ENCODE measurements around the gene DIAPH3. TPM values are rescaled to one million over a fixed set of nuclear protein-coding genes. Genes with fewer than 3 reads are reported as not detected.

DIAPH3 gene
- polyA plus RNA-seq, 1 donor from 2014 or later = 0.37 TPM

DNA sequence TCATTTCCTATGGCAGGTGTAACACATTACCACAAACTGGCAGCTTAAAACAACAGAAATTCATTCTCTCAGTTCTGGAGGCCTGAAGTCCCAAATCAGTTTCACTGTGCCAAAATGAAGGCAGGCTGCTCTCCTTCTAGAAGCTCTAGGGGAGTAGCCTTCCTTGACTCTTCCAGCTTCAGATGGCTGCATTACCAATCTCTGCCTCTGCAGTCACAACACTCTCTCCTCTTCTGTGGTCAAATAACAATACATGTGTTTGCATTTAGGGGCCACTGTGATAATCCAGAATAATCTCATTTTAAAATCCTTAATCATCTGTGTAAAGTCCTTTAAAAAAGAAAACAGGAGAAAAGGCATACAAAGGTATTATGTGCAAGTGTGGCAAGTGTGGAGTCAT is 7.8 kb downstream of the DIAPH3 start:
- TF ChIP-seq EP300 (conservative IDR thresholded peaks at IDR 0.05; ENCODE audit: poor library complexity, severe bottlenecking) (no peak), POLR2AphosphoS5 (IDR thresholded peaks at IDR 0.05) (no peak), CTCF (IDR thresholded peaks at IDR 0.05; ENCODE audit: poor library complexity, severe bottlenecking) (no peak), EZH2 (IDR thresholded peaks at IDR 0.05; ENCODE audit: borderline replicate concordance, insufficient read depth, low read length, poor library complexity, severe bottlenecking) (no peak), SMC3 (conservative IDR thresholded peaks at IDR 0.05; ENCODE audit: poor library complexity) (no peak), MXI1 (conservative IDR thresholded peaks at IDR 0.05; ENCODE audit: poor library complexity, severe bottlenecking) (no peak), RAD21 (conservative IDR thresholded peaks at IDR 0.05) (no peak), TAF1 (IDR thresholded peaks at IDR 0.05; ENCODE audit: low read depth) (no peak)
- TF ChIP-seq, protein P1, sequence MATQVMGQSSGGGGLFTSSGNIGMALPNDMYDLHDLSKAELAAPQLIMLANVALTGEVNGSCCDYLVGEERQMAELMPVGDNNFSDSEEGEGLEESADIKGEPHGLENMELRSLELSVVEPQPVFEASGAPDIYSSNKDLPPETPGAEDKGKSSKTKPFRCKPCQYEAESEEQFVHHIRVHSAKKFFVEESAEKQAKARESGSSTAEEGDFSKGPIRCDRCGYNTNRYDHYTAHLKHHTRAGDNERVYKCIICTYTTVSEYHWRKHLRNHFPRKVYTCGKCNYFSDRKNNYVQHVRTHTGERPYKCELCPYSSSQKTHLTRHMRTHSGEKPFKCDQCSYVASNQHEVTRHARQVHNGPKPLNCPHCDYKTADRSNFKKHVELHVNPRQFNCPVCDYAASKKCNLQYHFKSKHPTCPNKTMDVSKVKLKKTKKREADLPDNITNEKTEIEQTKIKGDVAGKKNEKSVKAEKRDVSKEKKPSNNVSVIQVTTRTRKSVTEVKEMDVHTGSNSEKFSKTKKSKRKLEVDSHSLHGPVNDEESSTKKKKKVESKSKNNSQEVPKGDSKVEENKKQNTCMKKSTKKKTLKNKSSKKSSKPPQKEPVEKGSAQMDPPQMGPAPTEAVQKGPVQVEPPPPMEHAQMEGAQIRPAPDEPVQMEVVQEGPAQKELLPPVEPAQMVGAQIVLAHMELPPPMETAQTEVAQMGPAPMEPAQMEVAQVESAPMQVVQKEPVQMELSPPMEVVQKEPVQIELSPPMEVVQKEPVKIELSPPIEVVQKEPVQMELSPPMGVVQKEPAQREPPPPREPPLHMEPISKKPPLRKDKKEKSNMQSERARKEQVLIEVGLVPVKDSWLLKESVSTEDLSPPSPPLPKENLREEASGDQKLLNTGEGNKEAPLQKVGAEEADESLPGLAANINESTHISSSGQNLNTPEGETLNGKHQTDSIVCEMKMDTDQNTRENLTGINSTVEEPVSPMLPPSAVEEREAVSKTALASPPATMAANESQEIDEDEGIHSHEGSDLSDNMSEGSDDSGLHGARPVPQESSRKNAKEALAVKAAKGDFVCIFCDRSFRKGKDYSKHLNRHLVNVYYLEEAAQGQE (IDR thresholded peaks at IDR 0.05; ENCODE audit: borderline replicate concordance) = no peak
- Histone ChIP-seq H3K9me2 (ENCODE audit: insufficient read depth, low read length) (no peaks in the 10 kb centered on the region), H3K36me3 (ENCODE audit: insufficient read depth, low read length) (no peaks in the 10 kb centered on the region), H3F3A (ENCODE audit: insufficient read depth, low read length, poor library complexity, severe bottlenecking) (no peaks in the 10 kb centered on the region), H4K20me1 (ENCODE audit: insufficient read depth) (no peaks in the 10 kb centered on the region), H3K9me3 (ENCODE audit: low read length) (no peaks in the 10 kb centered on the region), H3K27ac (ENCODE audit: low read length) (no peak overlapping the region), H3K4me2 (ENCODE audit: low read length) (no peak overlapping the region), H3K4me3 (ENCODE audit: low read length) (no peak overlapping the region), H3K79me2 (replicated peaks; ENCODE audit: insufficient read depth, low read length) (no peaks in the 10 kb centered on the region), H3K27me3 (ENCODE audit: insufficient read depth, low read depth, low read length) (no peaks in the 10 kb centered on the region), H3K9ac (ENCODE audit: low read length) (no peak overlapping the region), H2AFZ (ENCODE audit: low read depth, low read length) (no peak overlapping the region)

DNA sequence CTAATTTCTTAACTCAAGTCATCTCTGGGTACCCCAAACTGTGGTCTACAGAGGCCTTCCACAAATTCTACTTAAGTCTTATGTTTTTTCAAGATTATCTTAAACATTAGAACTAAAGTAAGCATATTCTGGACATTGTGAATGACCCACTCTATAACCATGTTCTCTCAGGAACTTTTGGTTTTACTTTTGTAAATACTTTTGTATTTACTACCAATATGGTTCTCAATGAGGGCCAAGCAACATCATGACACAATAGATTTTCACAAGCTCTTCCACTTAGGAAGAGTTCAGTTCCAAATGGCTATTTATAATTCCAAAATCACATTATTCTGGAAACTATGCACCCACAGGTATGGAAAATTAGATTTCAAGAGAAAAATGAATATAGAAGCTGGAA is 10.8 kb downstream of the DIAPH3 start:
- TF ChIP-seq CTCF (IDR thresholded peaks at IDR 0.05; ENCODE audit: poor library complexity, severe bottlenecking) (no peak), EP300 (conservative IDR thresholded peaks at IDR 0.05; ENCODE audit: poor library complexity, severe bottlenecking) (no peak), MXI1 (conservative IDR thresholded peaks at IDR 0.05; ENCODE audit: poor library complexity, severe bottlenecking) (no peak), POLR2AphosphoS5 (IDR thresholded peaks at IDR 0.05) (no peak), TAF1 (IDR thresholded peaks at IDR 0.05; ENCODE audit: low read depth) (no peak), RAD21 (conservative IDR thresholded peaks at IDR 0.05) (no peak), SMC3 (conservative IDR thresholded peaks at IDR 0.05; ENCODE audit: poor library complexity) (no peak), EZH2 (IDR thresholded peaks at IDR 0.05; ENCODE audit: borderline replicate concordance, insufficient read depth, low read length, poor library complexity, severe bottlenecking) (no peak)
- TF ChIP-seq, protein P1 (IDR thresholded peaks at IDR 0.05; ENCODE audit: borderline replicate concordance) = no peak
- Histone ChIP-seq H3K79me2 (replicated peaks; ENCODE audit: insufficient read depth, low read length) (no peaks in the 10 kb centered on the region), H3F3A (ENCODE audit: insufficient read depth, low read length, poor library complexity, severe bottlenecking) (no peaks in the 10 kb centered on the region), H3K9me2 (ENCODE audit: insufficient read depth, low read length) (no peaks in the 10 kb centered on the region), H3K27ac (ENCODE audit: low read length) (no peak overlapping the region), H2AFZ (ENCODE audit: low read depth, low read length) (no peak overlapping the region), H3K9me3 (ENCODE audit: low read length) (no peaks in the 10 kb centered on the region), H3K36me3 (ENCODE audit: insufficient read depth, low read length) (no peaks in the 10 kb centered on the region), H3K4me3 (ENCODE audit: low read length) (no peak overlapping the region), H3K9ac (ENCODE audit: low read length) (no peak overlapping the region), H3K4me2 (ENCODE audit: low read length) (no peak overlapping the region), H4K20me1 (ENCODE audit: insufficient read depth) (no peaks in the 10 kb centered on the region), H3K27me3 (ENCODE audit: insufficient read depth, low read depth, low read length) (no peaks in the 10 kb centered on the region)
